ENCODE data around the gene GRK1. TPM values are rescaled to one million over a fixed set of nuclear protein-coding genes. Genes with fewer than 3 reads are reported as not detected.

The GRK1 gene
- total and polyA plus RNA-seq, 2 experiments from 2014 or later, result not detected

DNA sequence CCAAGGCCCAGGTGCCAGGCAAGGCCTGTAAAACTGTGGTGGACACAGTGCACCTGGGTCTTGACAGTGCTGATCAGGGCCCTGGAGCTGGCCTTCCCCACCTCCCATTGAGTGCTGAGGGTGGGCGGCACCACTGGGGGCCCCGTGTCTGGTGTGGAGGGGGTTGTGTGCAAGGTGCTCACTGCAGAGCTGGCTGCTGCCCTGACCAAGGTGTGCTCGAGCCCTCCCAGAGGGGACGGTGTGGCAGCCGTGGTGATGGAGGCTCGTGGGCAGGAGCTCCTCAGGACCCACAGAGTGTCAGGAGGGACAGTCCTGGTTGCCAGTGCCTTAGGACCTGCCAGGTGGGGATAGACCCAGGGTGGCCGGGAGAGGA is 32.0 kb upstream of the GRK1 start (continued):
- no peak for TF ChIP-seq ZNF462 (CRISPR knock-in tag; IDR thresholded peaks at IDR 0.05)
- no peak for TF ChIP-seq REST (IDR thresholded peaks at IDR 0.05; ENCODE audit: unreplicated experiment)
- no peak for TF ChIP-seq CREB1 (CRISPR knock-in tag; IDR thresholded peaks at IDR 0.05; ENCODE audit: low read depth)
- no peak for TF ChIP-seq EZH2 (IDR thresholded peaks at IDR 0.05; ENCODE audit: low read depth, unreplicated experiment)
- no peak for TF ChIP-seq JUNB (IDR thresholded peaks at IDR 0.05; ENCODE audit: unreplicated experiment)
- no peak for TF ChIP-seq POLR2AphosphoS5 (IDR thresholded peaks at IDR 0.05; ENCODE audit: low read depth)
- TF ChIP-seq, protein P1, sequence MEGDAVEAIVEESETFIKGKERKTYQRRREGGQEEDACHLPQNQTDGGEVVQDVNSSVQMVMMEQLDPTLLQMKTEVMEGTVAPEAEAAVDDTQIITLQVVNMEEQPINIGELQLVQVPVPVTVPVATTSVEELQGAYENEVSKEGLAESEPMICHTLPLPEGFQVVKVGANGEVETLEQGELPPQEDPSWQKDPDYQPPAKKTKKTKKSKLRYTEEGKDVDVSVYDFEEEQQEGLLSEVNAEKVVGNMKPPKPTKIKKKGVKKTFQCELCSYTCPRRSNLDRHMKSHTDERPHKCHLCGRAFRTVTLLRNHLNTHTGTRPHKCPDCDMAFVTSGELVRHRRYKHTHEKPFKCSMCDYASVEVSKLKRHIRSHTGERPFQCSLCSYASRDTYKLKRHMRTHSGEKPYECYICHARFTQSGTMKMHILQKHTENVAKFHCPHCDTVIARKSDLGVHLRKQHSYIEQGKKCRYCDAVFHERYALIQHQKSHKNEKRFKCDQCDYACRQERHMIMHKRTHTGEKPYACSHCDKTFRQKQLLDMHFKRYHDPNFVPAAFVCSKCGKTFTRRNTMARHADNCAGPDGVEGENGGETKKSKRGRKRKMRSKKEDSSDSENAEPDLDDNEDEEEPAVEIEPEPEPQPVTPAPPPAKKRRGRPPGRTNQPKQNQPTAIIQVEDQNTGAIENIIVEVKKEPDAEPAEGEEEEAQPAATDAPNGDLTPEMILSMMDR (conservative IDR thresholded peaks at IDR 0.05; ENCODE audit: low read depth in 2 of 2), result no peak
- TF ChIP-seq ZNF331 (CRISPR knock-in tag; IDR thresholded peaks at IDR 0.05; ENCODE audit: low read depth), result no peak
- no peak for TF ChIP-seq ZNF114 (CRISPR knock-in tag; IDR thresholded peaks at IDR 0.05)

Data from GM23338 (cell line).